ENCODE data around the gene PTPRJ.

DNA sequence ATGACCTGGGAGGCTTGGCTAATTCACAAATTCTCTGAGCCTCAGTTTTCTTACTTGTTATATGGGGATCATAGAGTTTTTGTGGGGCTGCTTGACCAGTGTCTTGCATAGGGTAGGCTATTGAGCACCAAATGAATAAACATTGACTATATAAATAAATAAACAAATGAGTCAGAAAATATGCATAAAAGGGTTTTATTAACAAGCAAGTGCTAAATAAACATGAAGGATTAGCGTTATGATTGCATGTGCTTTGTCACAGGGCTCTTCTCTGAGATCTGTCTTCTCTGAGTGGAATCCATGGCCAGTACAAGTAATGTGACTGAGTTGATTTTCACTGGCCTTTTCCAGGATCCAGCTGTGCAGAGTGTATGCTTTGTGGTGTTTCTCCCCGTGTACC is 236.2 kb downstream of the PTPRJ start, which contains the start of gene OR4B1:
- no peak for TF ChIP-seq POLR2AphosphoS5 (IDR thresholded peaks at IDR 0.05; ENCODE audit: low read depth, low read length)
- TF ChIP-seq POLR2A (IDR thresholded peaks at IDR 0.05; ENCODE audit: low read depth, low read length) = no peak
- TF ChIP-seq TAF1 (IDR thresholded peaks at IDR 0.05; ENCODE audit: borderline replicate concordance, low read depth, low read length) = no peak

Measured in GM12892 (cell line).